Lung (tissue), 12 donors: ENCODE data around the gene MTF2. TPM values are rescaled to one million over a fixed set of nuclear protein-coding genes. Genes with fewer than 3 reads are reported as not detected.
A peak's percentile ranks its signal among the peaks of the same experiment; 100 is the strongest.

Source experiments
- ATAC-seq: fragments of 200-7000 bp; cut with Tn5 transposase; one replicate; pipeline ENCODE4 v1.9.1; 2020; ENCODE audit warnings: moderate number of reproducible peaks; ENCODE audit not compliant: insufficient read depth, low FRiP score
- DNase-seq, 3 donors: peaks; one replicate each; pipeline ENCODE4 v3.0.0-alpha.2; 2013 to 2017
- H3K27ac ChIP-seq, 2 donors: one replicate each; pipeline ENCODE4 v1.5.1; 2013; ENCODE audit warnings: mild to moderate bottlenecking in 2 of 2, moderate library complexity in 2 of 2, control low read depth in 1 of 2, inconsistent platforms in 1 of 2, low read depth in 1 of 2, low read length in 1 of 2
- H3K27me3 ChIP-seq, 3 donors: one replicate each; pipeline ENCODE4 v1.5.1; 2013; ENCODE audit warnings: low read length in 2 of 3; ENCODE audit not compliant: control insufficient read depth in 3 of 3, insufficient read depth in 3 of 3
- H3K36me3 ChIP-seq, 4 donors: one replicate each; pipeline ENCODE4 v1.5.1; 2013; ENCODE audit warnings: low read length in 4 of 4, mild to moderate bottlenecking in 1 of 4, moderate library complexity in 1 of 4; ENCODE audit not compliant: control insufficient read depth in 4 of 4, insufficient read depth in 4 of 4
- H3K4me1 ChIP-seq, 5 donors: one replicate each; pipeline ENCODE4 v1.5.1; 2013; ENCODE audit warnings: low read length in 5 of 5, mild to moderate bottlenecking in 2 of 5, moderate library complexity in 1 of 5; ENCODE audit not compliant: control insufficient read depth in 5 of 5, insufficient read depth in 5 of 5
- H3K4me3 ChIP-seq: one replicate; pipeline ENCODE4 v1.5.1; 2013; ENCODE audit warnings: mild to moderate bottlenecking, control low read depth, moderate library complexity
- H3K9ac ChIP-seq, 2 donors: one replicate each; pipeline ENCODE4 v1.5.1; 2013; ENCODE audit warnings: low read length in 2 of 2, control low read depth in 1 of 2; ENCODE audit not compliant: insufficient read depth in 1 of 2
- H3K9me3 ChIP-seq, 4 donors: one replicate each; pipeline ENCODE4 v1.5.1; 2013; ENCODE audit warnings: low read length in 3 of 4, mild to moderate bottlenecking in 1 of 4, moderate library complexity in 1 of 4; ENCODE audit not compliant: control insufficient read depth in 4 of 4, insufficient read depth in 3 of 4
- CTCF ChIP-seq: IDR thresholded peaks from 2 replicates; pipeline ENCODE4 v1.5.1; 2012; ENCODE audit warnings: mild to moderate bottlenecking; ENCODE audit errors: control extremely low read depth, extremely low read depth
- WGBS, 2 donors: extraction: QIAGEN DNeasy Blood & Tissue Kit; methylation state at CpG; one replicate each; pipeline ENCODE4 v1.1.7; 2013; 5-methylcytosine and 5-hydroxymethylcytosine counted together
- polyA plus RNA-seq, 2 donors: library from polyadenylated mRNA; stranded (reverse); fragments of 200-250 nt; gene quantifications; one replicate each; pipeline ENCODE4 v1.2.1, GENCODE V29; 2013
- total RNA-seq, 2 donors: library from RNA; depleted of rRNA in 1 of 2; stranded (reverse); fragments of >200 nt in 1 of 2; gene quantifications; one replicate each; pipeline ENCODE4 v1.2.1, GENCODE V29; 2014 to 2021
- donor health status: control.
- donor health status: control.
- donor health status: Bipolar disorder and iron deficiency.
- donor health status: healthy.
- donor health status: DM: yes; HTN: yes; CAD: no.

Gene MTF2
- total and polyA plus RNA-seq, 4 donors = 8.8 to 78.7 (median 17.3) TPM

- no peak for TF ChIP-seq CTCF
- peaks cover 0 to 1% (median 0%) of the 10 kb centered on the region in 5 donors for H3K4me1 ChIP-seq
- no peaks in the 10 kb centered on the region for H3K9me3 ChIP-seq
- H3K27ac ChIP-seq = no peak overlapping the region
- no peak overlapping the region for H3K9ac ChIP-seq
- 81 to 85% methylated on average over 2 of the region's 2 CpGs for WGBS, 2 donors
- no peak overlapping the region for H3K4me3 ChIP-seq
- ATAC-seq (no peak), DNase-seq (no peak)
- H3K36me3 ChIP-seq = no peaks in the 10 kb centered on the region
- H3K27me3 ChIP-seq = no peaks in the 10 kb centered on the region
Measured at GRCh38 chr1:93093332-93094006, 14.4 kb downstream of the MTF2 start.

GRCh38 chr1:93095804-93096585 is 16.9 kb downstream of the MTF2 start:
- Histone ChIP-seq H3K4me3 (no peak overlapping the region), H3K36me3 (no peaks in the 10 kb centered on the region), H3K9ac (no peak overlapping the region), H3K4me1 (no peaks in the 10 kb centered on the region), H3K9me3 (no peaks in the 10 kb centered on the region), H3K27ac (no peak overlapping the region), H3K27me3 (no peaks in the 10 kb centered on the region)
- no peak for TF ChIP-seq CTCF
- DNase-seq (peak in 1 of 3 donors; percentile 8), ATAC-seq (no peak)
- WGBS, 2 donors = 73 to 80% methylated on average over 6 of the region's 6 CpGs

- H3K36me3 ChIP-seq = peaks cover 0 to 7% (median 3%) of the 10 kb centered on the region in 4 donors
- DNase-seq = no peak
- no peak overlapping the region for H3K4me3 ChIP-seq
- no peak overlapping the region for H3K9ac ChIP-seq
- WGBS, 2 donors = 90 to 95% methylated on average over 4 of the region's 4 CpGs
- no peaks in the 10 kb centered on the region for H3K27me3 ChIP-seq
- no peak overlapping the region for H3K27ac ChIP-seq
- TF ChIP-seq CTCF = no peak
- no peaks in the 10 kb centered on the region for H3K4me1 ChIP-seq
- ATAC-seq = no peak
- H3K9me3 ChIP-seq = no peaks in the 10 kb centered on the region
Measured at GRCh38 chr1:93102142-93102541, 23.1 kb downstream of the MTF2 start.
